A673 (cell line): ENCODE data around the gene RADX. TPM values are rescaled to one million over a fixed set of nuclear protein-coding genes. Genes with fewer than 3 reads are reported as not detected.
A peak's percentile ranks its signal among the peaks of the same experiment; 100 is the strongest.

Source experiments
- BruUV-seq: library from RNA; stranded (reverse); fragments of 400-500 nt; replicated peaks from 2 replicates; lab custom pipeline; 2021; lab: Mats Ljungman, UMichigan
- CTCF ChIA-PET: fragments of 300-600 bp; sonication (Branson Sonifier 250); formaldehyde crosslinking; loops from one replicate; lab custom pipeline; 2022; ENCODE audit warnings: antibody characterized with exemption; lab: Charles Lee
- POLR2A ChIA-PET: fragments of 300-600 bp; sonication (Branson Sonifier 250); formaldehyde crosslinking; loops from one replicate; lab custom pipeline; 2022; ENCODE audit warnings: antibody characterized with exemption; ENCODE audit not compliant: low non-redundant PET; lab: Charles Lee
- DNase-seq: peaks from one replicate; pipeline ENCODE4 v3.0.0-alpha.2; 2015; ENCODE audit warnings: low spot score
- H3K27ac ChIP-seq: fragments of 200-600 bp; sonication (generic); 2 replicates; pipeline ENCODE4 v1.5.1; 2016; ENCODE audit warnings: mixed run types, low read depth, mild to moderate bottlenecking, mixed read lengths, antibody characterized with exemption, low read length; ENCODE audit not compliant: poor library complexity, severe bottlenecking
- H3K27me3 ChIP-seq: fragments of 200-600 bp; sonication (generic); replicated peaks from 2 replicates; pipeline ENCODE4 v1.6.1; 2017; ENCODE audit warnings: mixed run types, low read depth, mild to moderate bottlenecking, mixed read lengths, antibody characterized with exemption, low read length; ENCODE audit not compliant: insufficient read depth, poor library complexity
- H3K36me3 ChIP-seq: fragments of 200-600 bp; sonication (generic); 2 replicates; pipeline ENCODE4 v1.6.1; 2016; ENCODE audit warnings: mixed run types, mild to moderate bottlenecking, mixed read lengths, antibody characterized with exemption, low read length; ENCODE audit not compliant: insufficient read depth, poor library complexity, severe bottlenecking
- H3K4me1 ChIP-seq: fragments of 200-600 bp; sonication (generic); 2 replicates; pipeline ENCODE4 v1.6.1; 2017; ENCODE audit warnings: mixed run types, mild to moderate bottlenecking, mixed read lengths, antibody characterized with exemption, low read length; ENCODE audit not compliant: insufficient read depth, poor library complexity, severe bottlenecking
- H3K4me3 ChIP-seq: fragments of 200-600 bp; sonication (generic); 2 replicates; pipeline ENCODE4 v1.5.1; 2016; ENCODE audit warnings: low read depth, mixed run types, mild to moderate bottlenecking, mixed read lengths, low read length; ENCODE audit not compliant: poor library complexity, severe bottlenecking
- H3K9me3 ChIP-seq: fragments of 200-600 bp; sonication (generic); 2 replicates; pipeline ENCODE4 v1.6.1; 2016; ENCODE audit warnings: mixed run types, low read depth, mild to moderate bottlenecking, mixed read lengths, antibody characterized with exemption, low read length; ENCODE audit not compliant: poor library complexity, severe bottlenecking
- CTCF ChIP-seq: fragments of 300-800, 200-600 bp; sonication (generic); conservative IDR thresholded peaks from 2 replicates; pipeline ENCODE4 v1.5.1; 2017; ENCODE audit warnings: low read depth, mild to moderate bottlenecking, antibody characterized with exemption, low read length, moderate library complexity, mixed read lengths
- EZH2 ChIP-seq: fragments of 200-600 bp; sonication (generic); IDR thresholded peaks from 2 replicates; pipeline ENCODE4 v1.6.1; 2017; ENCODE audit warnings: borderline replicate concordance, low read depth, mild to moderate bottlenecking, mixed read lengths, antibody characterized with exemption, low read length; ENCODE audit not compliant: poor library complexity, severe bottlenecking
- intact Hi-C: fragments of 100-400 bp; cut with micrococcal nuclease; formaldehyde crosslinking; loops from one replicate; pipeline ENCODE4 v1.10.0; 2022; ENCODE audit not compliant: unreplicated experiment
- total RNA-seq: library from RNA; stranded (reverse); gene quantifications from 2 replicates; pipeline ENCODE4 v1.2.3, GENCODE V29; 2021

The RADX gene
- total RNA-seq, 1 experiment from 2014 or later = not detected

GRCh38 chrX:106611317-106611678 lies 480 bp upstream of the RADX start:
- H3K4me1 ChIP-seq = no peaks in the 10 kb centered on the region
- intact Hi-C loops = no loop called here
- POLR2A ChIA-PET = no interaction called here
- no TSS peak for BruUV-seq
- CTCF ChIA-PET = no interaction called here
- peaks cover 34% of the 10 kb centered on the region for H3K27me3 ChIP-seq
- H3K27ac ChIP-seq = no peak overlapping the region
- H3K4me3 ChIP-seq = peak overlapping the region; percentile 31
- H3K36me3 ChIP-seq = no peaks in the 10 kb centered on the region
- DNase-seq = no peak
- H3K9me3 ChIP-seq = no peaks in the 10 kb centered on the region
- TF ChIP-seq EZH2 (no peak), CTCF (no peak)

GRCh38 chrX:106612393-106612763 lies 600 bp downstream of the RADX start:
- Histone ChIP-seq H3K27ac (no peak overlapping the region), H3K36me3 (no peaks in the 10 kb centered on the region), H3K9me3 (no peaks in the 10 kb centered on the region), H3K27me3 (peaks cover 40% of the 10 kb centered on the region), H3K4me3 (peak overlapping the region; percentile 31), H3K4me1 (no peaks in the 10 kb centered on the region)
- DNase-seq = no peak
- TF ChIP-seq CTCF = no peak
- TF ChIP-seq EZH2 = no peak
- BruUV-seq = no TSS peak
- POLR2A ChIA-PET = no interaction called here
- intact Hi-C loops = no loop called here
- CTCF ChIA-PET = no interaction called here

- H3K4me1 ChIP-seq = no peaks in the 10 kb centered on the region
- intact Hi-C loops = no loop called here
- ChIA-PET CTCF (no interaction called here), POLR2A (no interaction called here)
- H3K36me3 ChIP-seq = no peaks in the 10 kb centered on the region
- TF ChIP-seq EZH2 (no peak), CTCF (no peak)
- DNase-seq = no peak
- no peak overlapping the region for H3K4me3 ChIP-seq
- peaks cover 41% of the 10 kb centered on the region for H3K27me3 ChIP-seq
- H3K27ac ChIP-seq = no peak overlapping the region
- H3K9me3 ChIP-seq = no peaks in the 10 kb centered on the region
- no TSS peak for BruUV-seq
These were observed 1.5 kb downstream of the RADX start for GRCh38 chrX:106613277-106613676.

- no peak for DNase-seq
- no peaks in the 10 kb centered on the region for H3K36me3 ChIP-seq
- no peaks in the 10 kb centered on the region for H3K9me3 ChIP-seq
- H3K27me3 ChIP-seq = peaks cover 41% of the 10 kb centered on the region
- TF ChIP-seq CTCF (no peak), EZH2 (no peak)
- ChIA-PET CTCF (no interaction called here), POLR2A (no interaction called here)
- intact Hi-C loops = no loop called here
- no peak overlapping the region for H3K4me3 ChIP-seq
- H3K27ac ChIP-seq = no peak overlapping the region
- H3K4me1 ChIP-seq = no peaks in the 10 kb centered on the region
- BruUV-seq = no TSS peak
These were observed 3.3 kb downstream of the RADX start for GRCh38 chrX:106615041-106615440.
